ENCODE data around the gene OTUD5.

OTUD5 gene

DNA sequence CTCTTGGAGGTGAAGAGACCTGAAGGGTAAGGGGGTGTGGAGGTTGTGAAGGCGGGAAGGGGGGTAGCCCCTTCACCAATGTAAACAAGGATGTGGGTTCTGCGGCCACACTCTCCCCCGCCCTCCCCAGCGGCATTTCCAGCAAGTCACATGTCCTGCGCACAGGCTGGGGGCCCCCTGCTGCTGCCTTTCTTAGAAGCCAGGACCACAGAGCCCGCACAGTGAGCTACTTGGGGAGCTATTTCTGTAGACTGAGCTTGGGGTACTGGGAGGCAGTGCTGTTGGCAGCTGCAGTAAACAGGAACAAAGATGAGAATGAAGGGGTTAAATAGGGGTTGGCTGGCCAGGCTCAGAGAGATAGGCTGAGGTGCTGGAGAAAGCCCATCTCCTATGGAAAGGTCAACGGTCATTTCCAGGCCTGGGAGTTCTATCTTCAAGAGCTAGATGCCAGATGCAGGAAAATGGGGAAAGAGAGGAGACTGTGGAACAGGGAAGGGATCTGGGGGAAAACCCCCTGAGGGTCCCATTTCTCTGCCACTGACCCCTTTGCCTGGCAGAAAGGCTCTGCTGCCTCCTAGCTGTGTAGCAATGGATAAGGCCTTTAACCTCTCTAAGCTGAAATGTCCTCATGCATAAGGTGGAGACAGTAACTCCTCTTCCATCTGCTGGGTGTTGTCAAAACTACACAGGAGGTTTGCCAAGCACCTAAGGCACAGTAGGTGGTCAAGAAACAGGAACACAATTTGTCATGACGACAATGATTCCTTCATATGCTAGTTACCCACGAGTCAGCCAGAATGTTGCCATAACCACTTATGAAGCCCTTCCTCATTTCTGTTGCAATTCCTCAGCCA lies 20.1 kb downstream of the OTUD5 start:
- DNase-seq (ENCODE audit: low spot score), result no peak

DNA sequence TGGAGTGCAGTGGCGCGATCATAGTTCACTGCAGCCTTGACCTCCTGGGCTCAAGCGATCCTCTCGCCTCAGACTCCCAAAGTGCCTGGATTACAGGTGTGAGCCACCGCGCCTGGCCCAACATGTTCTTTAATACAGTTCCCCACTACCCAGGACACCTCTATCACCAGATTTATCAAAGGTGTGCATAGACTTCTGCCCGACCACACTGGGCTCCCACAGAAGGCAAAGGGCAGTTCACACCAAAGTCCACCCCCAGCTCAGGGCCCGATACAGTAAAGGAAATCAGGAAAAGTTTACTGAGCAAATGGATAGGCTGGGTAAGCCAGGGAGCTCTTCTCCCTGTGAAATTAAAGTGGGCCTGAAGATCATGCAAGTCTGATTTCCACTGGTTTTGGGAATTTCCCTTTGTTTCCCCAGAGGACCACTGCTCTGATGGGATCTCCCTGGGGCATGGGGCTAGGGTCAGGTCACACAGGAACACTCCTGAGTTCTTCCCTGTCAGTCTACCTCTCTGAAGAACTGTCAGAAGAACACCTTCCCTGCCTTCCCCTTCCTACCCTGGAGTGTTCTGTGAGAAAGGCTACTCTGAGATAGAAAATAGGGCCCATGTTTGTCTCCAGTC lies 20.9 kb downstream of the OTUD5 start:
- DNase-seq (ENCODE audit: low spot score), result no peak

DNA sequence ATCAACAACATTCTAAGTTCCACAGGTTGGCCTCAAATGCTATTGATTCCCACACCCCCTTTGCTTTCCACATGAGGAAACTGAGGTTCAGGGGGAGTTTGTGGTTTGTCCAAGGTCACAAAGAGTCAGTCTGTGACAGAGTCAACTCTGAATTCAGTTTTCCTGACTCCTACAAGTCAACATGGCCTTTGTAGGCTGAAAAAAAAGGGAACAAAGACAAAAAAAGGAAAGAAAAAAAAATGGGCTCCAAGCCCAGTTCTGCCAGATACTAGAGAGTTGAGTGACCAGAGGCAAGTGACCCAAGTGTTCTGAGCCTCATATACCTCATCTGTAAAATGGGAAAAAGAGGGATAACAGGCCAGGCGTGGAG lies 22.1 kb downstream of the OTUD5 start:
- DNase-seq (ENCODE audit: low spot score), result no peak

DNA sequence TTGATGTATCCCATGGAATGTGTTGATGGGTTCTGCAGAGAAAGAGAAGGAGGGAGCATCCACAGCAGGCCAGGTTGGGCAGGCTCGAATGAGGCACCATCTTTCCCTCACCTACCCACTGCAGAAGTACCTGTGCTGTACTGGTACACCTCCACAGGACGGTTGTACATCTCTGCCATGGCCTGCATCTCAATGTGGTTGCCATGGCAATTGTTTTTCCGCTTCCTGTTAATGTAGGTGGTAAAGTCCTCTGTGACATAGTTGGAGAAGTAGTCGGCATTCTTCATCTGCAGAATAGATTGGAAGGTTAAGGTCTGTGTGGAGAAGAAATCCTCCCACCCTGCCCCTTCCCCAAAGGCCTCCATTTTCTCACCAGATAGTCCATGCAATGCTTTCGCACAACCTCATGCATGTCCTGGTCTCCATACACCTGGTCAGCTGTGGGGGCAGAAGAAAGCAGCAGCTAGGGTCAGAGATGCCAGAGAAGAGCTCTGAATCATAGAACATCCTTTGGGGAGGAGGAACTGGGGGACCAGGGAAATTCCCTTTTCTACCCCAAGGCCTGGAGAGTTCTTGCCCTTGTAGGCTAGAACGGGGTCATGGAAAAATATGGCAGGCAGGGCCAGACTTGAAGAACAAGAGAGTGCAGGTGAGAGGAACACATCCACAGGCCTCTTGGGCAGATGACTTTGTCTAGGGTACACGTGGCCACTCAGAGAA lies 22.7 kb downstream of the OTUD5 start:
- DNase-seq (ENCODE audit: low spot score), result no peak

DNA sequence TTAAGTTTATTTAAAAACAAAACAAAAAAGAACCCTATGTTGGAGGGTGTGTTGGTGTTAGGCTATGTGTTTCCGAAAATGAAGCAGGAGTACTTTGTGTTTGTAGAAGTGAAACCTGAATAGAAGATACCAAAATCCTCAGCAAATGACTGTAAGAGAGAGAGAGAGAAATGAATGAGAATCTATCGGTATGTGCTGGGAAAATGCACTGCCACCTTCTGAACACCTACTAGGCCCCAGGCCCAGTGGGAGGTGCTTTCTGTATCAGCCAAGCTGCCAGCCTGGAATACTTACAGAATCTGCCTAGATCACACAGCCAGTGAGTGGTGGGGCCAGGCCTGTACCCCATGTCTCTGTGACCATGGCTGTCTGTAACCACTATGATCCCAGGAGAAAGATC lies 23.6 kb downstream of the OTUD5 start:
- DNase-seq (ENCODE audit: low spot score), result no peak

DNA sequence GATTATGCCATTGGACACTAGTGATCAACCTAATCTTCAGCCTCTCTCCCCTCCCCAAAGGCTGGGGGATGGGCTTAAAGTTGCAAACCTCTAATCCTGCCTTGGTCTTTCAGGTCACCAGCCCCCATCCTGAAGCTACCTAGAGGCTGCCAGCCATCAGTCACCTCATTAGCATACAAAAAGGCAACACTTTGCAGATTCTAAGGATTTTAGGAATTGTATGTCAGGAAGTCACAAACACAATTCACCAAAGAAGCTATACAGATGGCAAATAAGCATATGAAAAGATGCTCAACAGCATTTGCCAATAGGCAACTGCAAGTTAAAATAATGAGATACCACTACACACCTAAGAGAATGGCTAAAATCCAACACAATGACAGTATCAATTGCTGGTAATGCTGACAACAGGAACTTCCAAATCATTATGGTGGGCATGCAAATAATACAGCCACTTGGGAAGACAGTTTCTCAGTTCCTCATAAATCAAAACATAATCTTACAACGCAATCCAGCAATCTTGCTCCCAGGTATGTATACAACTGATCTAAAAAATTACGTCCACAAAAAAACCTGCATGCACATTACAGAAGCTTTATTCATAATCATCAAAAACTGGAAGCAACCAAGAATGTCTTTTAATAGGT lies 29.5 kb downstream of the OTUD5 start:
- no peak for DNase-seq (ENCODE audit: low spot score)

DNA sequence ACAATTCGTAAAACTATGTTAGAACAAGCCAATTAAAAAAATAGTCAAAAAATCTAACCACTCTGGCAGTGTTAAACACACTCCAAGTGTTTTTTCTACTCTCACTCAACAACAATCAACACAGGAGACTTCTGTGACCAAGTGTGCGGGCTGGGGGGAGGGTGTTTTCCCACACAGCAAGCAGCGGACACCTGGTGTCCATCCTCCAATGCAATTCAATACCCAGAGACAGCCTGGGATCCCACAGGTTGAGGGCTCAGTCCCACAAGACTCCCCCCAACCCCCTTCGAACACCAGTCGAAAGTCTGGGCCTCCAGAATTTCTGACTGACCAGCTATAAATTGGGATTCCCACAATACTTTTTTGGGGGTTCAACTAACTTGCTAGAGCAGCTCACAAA lies 30.3 kb downstream of the OTUD5 start:
- DNase-seq (ENCODE audit: low spot score), result no peak

DNA sequence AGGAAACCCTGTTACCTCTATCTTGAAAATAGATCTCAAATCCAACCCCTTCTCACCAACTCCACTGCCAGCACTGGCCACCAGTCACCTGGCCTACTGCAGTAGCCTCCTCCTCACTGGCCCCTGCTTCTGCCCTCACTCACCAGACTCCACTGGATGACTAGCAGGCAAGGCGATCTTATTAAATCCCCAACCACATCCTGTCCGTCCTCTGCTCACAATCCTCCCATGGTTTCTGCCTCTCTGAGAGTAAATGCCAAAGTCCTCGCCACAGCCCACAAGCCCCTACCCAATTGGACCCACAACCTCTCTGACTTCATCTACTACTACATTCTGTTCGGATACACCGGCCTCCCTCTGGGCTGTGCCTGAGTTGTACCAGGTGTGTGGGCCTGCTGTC lies 33.1 kb downstream of the OTUD5 start:
- no peak for DNase-seq (ENCODE audit: low spot score)

DNA sequence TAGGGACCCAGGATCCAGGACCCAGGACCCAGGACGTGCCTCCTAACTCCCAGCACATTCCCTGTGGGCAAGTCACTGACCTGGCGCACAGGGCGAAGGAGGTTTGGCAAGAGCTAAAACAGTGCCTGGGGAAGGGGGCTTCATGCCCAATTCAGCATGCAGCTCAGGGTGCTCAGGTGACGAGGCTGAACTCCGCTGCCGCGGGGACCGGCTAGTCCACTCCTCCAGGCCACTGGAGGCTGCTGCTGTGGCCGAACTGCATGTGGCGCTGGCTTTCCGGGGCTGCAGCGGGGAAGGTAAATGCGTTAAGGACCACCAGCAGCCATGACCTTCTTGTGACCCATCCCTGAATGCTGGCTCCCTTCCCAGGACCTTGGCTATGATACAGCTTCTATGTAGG lies 33.6 kb downstream of the OTUD5 start:
- no peak for DNase-seq (ENCODE audit: low spot score)

DNA sequence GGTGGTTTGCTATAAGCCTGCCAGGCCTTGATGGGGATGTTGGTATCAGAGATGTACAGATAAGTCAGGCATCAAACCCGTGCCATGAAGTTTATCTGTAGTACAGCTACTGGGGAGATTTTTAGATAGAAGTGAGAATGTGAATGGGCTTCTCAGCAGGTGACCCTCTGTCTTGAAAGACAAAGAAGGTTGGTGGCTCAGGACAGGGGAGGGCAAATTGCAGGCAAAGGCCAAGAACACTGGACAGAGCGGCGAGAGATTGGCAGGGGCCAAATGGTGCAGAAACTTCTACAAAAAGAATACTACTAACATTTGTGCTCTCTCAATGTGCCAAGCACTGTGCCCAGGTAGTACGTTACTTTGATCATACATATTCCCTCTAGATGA lies 36.7 kb downstream of the OTUD5 start:
- no peak for DNase-seq (ENCODE audit: low spot score)

DNA sequence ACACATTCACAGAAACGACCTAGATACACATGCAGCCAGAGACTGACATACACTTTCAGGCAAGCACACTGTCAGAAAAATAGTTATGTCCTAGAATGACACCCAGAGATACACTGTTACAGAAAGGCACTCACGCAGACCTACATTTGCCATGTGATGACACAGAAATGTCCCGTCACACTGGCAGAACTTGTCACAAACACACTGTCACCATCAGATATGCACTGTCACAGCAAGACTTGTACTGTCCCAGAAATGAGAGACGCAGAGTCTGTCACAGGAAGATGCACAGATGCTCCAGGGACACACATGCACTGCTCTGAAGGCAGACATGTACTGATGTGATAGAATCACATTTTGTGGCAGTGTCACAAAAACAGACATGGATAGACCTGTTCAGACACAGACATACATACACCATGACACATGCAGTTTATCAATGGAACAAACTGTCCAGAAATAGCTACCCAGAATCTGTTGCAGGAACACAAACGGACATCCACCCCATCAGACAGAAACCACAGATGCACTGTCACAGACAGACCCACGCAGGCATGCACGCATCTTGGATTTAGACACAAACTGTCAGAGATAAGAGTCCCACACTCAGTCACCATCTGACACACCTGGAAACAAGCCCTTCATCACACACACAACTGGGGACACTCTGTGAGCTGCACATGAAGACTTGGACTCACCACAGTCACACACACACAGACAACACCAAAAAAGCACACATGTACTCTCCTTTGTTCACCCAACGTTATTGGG lies 37.3 kb downstream of the OTUD5 start:
- no peak for DNase-seq (ENCODE audit: low spot score)

DNA sequence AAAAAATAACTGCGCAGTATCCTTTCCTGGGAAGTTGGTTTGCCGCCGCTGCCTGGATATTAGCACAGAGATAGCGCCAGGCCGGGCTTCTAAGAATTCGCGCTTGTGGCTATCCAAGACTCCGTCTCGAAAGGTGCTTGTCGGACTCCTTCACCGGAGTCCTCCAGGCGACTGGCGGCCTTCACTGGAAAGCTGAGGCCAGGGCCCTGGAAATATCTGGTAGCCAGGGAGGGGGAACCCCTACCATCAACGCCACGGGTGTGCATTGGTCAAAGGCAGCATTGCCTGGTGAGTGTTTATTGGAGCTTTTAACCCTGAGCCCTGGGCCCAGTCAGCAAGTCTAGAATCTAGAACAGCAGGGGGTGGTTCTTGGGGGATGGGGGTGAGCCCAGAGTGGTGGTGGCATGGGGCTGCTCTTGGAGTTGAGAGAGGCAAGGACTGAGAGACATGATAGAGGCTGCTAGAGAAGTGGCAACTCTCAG lies 38.0 kb downstream of the OTUD5 start:
- no peak for DNase-seq (ENCODE audit: low spot score)

DNA sequence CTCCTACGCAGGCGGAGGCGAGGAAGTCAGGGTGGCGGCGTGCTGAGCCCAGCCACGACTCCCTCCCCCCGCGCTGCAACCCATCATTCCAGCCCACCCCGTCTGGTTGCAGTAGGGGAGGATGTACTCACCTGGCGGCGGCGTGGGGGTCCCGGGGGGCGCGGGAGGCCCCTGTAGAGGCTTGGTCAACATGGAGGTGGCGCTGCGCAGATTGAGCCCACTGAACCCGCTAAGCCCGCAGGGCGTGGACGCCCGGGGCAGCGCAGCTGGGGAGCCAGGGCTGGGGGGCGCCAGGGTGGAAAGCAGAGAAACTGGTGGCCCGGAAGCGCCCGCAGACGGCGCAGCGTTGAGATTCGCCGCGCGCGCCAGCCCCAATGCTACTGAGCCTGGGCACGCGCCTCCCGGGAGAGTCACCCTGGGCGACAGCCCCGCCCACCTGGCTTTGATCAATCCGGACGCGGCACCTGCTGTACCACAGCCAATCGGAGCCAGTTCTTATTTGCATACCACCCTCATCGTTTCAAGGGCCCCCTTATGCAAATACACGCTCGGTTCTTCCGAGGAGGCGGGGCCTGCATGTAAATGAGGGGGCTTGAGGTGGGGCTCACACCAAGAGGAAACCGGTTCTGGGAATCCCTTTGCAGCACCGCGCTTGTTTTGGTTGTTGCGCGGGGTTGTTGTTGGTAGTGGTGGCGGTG lies 38.6 kb downstream of the OTUD5 start, which contains the start of gene PIM2:
PIM2 (minus strand) TSS at position 382 of the 698 bp plus-strand sequence; CDS start at position 192, 190 bp downstream.
- DNase-seq (ENCODE audit: low spot score), result peak; percentile 82

DNA sequence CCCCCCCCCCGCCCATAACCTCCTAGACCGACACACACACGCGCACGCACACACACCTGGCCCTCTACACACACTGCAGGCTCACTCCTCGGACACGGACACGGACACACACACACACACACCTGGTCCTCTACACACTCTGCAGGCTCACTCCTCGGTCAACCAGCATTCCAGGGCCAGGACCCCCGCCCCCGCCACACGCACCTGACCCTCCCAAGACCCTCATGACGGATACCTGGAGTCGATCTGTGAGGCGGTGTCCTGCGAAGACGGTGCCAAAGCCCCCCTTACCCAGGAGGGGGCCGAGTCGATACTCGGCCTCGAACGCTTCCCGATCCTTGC lies 39.1 kb downstream of the OTUD5 start:
- DNase-seq (ENCODE audit: low spot score), result no peak

DNA sequence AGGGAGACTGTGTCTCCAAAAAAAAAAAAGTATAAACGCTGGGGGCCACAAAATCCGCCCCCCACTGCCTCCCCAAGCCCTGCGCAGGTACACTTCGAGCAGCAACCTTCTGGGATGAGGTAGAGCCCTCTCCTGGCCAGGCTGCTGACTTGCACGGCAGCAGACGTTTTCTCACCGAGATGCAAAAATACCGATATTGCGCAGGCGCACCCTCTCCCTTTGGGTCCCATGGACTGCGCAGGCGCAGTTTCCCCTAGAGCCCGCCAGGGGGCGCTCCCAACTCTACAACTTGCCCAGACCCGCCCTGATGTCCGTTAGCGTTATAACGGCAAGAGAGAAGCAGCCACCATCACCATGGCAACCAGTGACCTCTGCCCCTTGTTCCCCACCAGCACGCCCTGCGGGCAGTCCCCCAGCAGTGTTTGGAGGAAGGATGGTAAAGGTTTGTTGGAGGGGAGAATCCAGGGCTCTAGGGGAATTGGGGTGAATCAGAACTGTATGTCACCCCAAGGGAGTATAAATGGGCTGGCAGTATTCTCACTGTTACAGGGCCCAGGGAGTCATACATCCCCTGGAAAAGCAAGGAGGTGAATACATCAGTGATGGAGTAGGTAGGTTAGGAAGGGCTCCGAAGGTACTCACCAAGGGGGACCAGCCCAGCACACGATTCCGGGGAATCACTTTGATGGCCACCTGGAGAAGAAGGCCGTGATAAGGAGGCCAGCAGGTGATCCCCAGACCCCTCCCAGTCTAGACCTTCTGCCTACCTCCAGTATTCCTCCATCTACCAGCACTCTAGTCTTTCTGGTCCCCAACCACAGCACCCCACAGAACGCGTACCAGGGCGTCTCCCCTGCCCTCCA lies 40.0 kb downstream of the OTUD5 start:
- peak; percentile 91 for DNase-seq (ENCODE audit: low spot score)

DNA sequence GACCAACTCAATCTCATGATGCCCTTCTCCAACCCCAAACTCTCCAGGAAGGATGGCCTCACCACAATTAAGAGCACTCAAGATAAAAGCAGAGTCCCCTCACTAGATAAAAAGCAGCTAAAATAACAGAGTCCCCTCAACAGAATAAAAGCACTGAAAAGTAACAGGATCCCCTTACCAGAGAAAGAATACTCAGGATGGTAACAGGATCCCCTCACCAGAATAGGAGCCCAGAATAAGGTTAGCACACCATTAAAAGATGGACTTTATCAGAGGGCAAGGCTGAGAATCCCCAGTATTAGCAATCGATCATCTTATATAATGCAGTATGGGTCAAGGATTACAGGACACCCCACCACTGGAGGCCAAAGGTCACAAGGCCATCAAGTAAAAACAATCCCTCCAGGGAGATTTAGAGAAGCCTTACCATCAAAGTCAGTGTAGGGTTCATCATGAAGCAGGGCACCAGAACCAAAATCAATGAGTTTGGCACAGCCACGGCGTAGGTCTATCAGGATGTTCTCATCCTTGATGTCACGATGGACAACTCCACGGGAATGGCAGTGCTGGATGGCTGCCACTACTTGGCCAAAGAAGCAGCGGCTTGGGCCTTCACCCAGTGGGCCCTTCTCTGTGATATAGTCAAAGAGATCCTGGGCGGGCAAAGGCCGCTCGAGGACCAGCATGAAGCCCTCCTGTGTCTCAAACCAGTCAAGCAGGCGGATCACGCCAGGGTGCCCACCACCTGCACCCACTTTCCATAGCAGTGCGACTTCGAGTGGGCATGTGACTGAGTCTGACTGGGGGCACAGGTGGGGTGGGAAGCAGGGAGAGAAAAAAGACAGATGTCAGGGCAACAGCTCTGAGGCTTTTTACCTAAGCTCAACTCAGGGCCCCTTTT lies 42.6 kb downstream of the OTUD5 start:
- DNase-seq (ENCODE audit: low spot score), result no peak

DNA sequence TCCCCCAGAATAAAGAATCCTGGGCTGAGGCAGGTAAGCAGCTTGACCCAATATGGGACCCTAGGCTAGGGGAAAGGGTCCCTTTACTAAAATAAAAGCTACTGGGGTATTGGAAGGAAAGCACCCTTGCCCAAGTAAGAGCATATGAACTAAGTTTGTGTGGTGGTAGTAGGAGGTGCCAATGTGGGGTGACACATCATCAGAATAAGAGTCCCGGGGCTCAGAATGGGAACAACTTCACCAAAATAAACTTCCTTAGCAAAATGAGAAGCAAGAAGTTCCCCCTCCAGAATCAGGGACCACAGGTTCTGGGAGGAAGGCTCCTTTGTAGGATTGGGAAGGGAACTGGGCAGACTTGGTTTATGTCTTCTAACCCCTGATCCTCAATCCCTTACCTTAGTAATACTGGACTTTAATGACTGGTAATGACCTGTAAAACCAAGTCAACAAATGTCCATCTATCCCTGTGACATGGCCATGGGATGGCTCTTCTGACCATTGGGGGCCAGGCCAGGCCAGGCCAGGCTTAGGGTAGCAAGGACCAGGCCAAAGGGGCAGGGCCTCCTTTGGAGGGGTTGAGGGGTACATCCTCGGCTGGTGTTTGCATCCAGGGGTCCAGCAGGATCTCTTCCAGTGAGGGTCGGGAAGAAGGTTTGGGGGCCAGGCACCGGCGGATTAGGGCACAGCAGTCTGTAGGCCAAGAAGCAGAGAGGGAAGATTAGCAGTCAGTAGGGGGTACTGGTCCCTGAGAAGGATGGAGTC lies 43.6 kb downstream of the OTUD5 start:
- DNase-seq (ENCODE audit: low spot score), result no peak

Data from COLO829 (cell line).